Stomach (tissue), 9 donors: ENCODE results near the gene MRPL42. TPM values are rescaled to one million over a fixed set of nuclear protein-coding genes. Genes with fewer than 3 reads are reported as not detected.

Source experiments
- DNase-seq, 2 donors: peaks; one replicate each; pipeline versions ENCODE4 v3.0.0 to v3.0.0-alpha.2; 2013 to 2019
- H3K27ac ChIP-seq, 5 donors: fragments of 200-600 bp in 4 of 5; sonication (generic) in 4 of 5; one replicate each; pipeline ENCODE4 v1.5.1; 2013 to 2019; ENCODE audit warnings: mild to moderate bottlenecking in 1 of 5, moderate library complexity in 1 of 5
- H3K27me3 ChIP-seq, 3 donors: fragments of 200-600 bp; sonication (generic); one replicate each; pipeline ENCODE4 v1.5.1; 2017 to 2019; ENCODE audit warnings: mixed run types in 1 of 3
- H3K36me3 ChIP-seq, 4 donors: fragments of 200-600 bp; sonication (generic); 1 replicate in 3 of 4; 2 replicates in 1 of 4; pipeline ENCODE4 v1.5.1; 2016 to 2019
- H3K4me1 ChIP-seq, 4 donors: fragments of 200-600 bp; sonication (generic); one replicate each; pipeline ENCODE4 v1.5.1; 2016 to 2019
- H3K4me3 ChIP-seq, 4 donors: fragments of 200-600 bp; sonication (generic) in 3 of 4; one replicate each; pipeline ENCODE4 v1.5.1; 2016 to 2019; ENCODE audit warnings: mild to moderate bottlenecking in 1 of 4
- H3K9me3 ChIP-seq, 4 donors: fragments of 200-600 bp; sonication (generic); one replicate each; pipeline ENCODE4 v1.5.1; 2016 to 2019
- EP300 ChIP-seq: sonication (generic); formaldehyde crosslinking; IDR thresholded peaks from one replicate; pipeline ENCODE4 v1.6.1; 2017; ENCODE audit warnings: antibody characterized with exemption
- POLR2A ChIP-seq, 4 donors: fragments of 450-650 bp; IDR thresholded peaks; one replicate each; pipeline ENCODE4 v1.6.1; 2016; ENCODE audit warnings: antibody characterized with exemption in 4 of 4, control low read depth in 2 of 4, mild to moderate bottlenecking in 1 of 4, moderate library complexity in 1 of 4
- POLR2AphosphoS5 ChIP-seq, 3 donors: sonication (generic); formaldehyde crosslinking; IDR thresholded peaks; one replicate each; pipeline ENCODE4 v1.6.1; 2016; ENCODE audit warnings: antibody characterized with exemption in 3 of 3
- WGBS, 5 donors: extraction: QIAGEN DNeasy Blood & Tissue Kit in 3 of 5; methylation state at CpG; one replicate each; pipeline versions ENCODE4 v1.1.5 to v1.1.7; 2013 to 2018; 5-methylcytosine and 5-hydroxymethylcytosine counted together
- intact Hi-C: fragments of 100-400 bp; cut with DNase I; formaldehyde crosslinking; loops from one replicate; pipeline ENCODE4 v1.15.1; 2023; ENCODE audit warnings: low total_unique reads
- polyA plus RNA-seq, 3 donors: library from polyadenylated mRNA; stranded (reverse); fragments of 200-250 nt; gene quantifications; one replicate each; pipeline ENCODE4 v1.2.3, GENCODE V29; 2013
- total RNA-seq, 5 donors: library from RNA; depleted of rRNA; stranded (reverse); fragments of >200 nt; gene quantifications; one replicate each; pipeline versions ENCODE4 v1.1.0 to v1.2.3, GENCODE V29; 2014 to 2016
- TF ChIP-seq, protein P1 (sequence below), 7 experiments: fragments of 450-650 bp in 4 of 7; fragments of 200-600 bp in 3 of 7; sonication (generic) in 3 of 7; IDR thresholded peaks; one replicate each; pipeline ENCODE4 v1.5.1; 2016 to 2019; ENCODE audit warnings: antibody characterized with exemption in 7 of 7, control low read depth in 2 of 7, mild to moderate bottlenecking in 1 of 7
- donor health status: healthy with polysubstance abuse.
- donor health status: Bipolar disorder and iron deficiency.
- donor health status: healthy.

Gene MRPL42
- total and polyA plus RNA-seq, 8 donors, result 3.5 to 90.1 (median 31.2) TPM

DNA sequence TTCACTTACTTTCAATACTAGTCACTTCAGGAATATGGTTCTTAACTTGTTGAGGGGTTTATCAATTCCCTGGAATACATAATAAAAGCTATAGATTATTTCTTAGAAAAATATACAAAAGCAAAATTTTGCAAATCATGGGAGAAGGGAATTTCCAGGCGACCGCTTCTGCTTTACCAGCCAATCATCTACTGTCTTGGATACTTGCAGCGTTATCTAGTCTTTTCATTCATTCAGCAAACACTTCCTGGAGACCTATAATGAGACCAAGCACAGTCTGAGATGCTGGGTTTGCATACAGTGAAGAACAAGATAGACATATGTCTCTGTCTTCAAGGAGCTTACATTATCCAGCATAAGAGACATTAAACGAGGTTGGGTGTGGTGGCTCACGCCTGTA lies 1.5 kb upstream of the MRPL42 start:
- TF ChIP-seq, protein P1, sequence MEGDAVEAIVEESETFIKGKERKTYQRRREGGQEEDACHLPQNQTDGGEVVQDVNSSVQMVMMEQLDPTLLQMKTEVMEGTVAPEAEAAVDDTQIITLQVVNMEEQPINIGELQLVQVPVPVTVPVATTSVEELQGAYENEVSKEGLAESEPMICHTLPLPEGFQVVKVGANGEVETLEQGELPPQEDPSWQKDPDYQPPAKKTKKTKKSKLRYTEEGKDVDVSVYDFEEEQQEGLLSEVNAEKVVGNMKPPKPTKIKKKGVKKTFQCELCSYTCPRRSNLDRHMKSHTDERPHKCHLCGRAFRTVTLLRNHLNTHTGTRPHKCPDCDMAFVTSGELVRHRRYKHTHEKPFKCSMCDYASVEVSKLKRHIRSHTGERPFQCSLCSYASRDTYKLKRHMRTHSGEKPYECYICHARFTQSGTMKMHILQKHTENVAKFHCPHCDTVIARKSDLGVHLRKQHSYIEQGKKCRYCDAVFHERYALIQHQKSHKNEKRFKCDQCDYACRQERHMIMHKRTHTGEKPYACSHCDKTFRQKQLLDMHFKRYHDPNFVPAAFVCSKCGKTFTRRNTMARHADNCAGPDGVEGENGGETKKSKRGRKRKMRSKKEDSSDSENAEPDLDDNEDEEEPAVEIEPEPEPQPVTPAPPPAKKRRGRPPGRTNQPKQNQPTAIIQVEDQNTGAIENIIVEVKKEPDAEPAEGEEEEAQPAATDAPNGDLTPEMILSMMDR (IDR thresholded peaks at IDR 0.05), result no peak
- no peak for TF ChIP-seq POLR2AphosphoS5 (IDR thresholded peaks at IDR 0.05)
- no peak for TF ChIP-seq EP300
- no peaks in the 10 kb centered on the region for H3K27me3 ChIP-seq

DNA sequence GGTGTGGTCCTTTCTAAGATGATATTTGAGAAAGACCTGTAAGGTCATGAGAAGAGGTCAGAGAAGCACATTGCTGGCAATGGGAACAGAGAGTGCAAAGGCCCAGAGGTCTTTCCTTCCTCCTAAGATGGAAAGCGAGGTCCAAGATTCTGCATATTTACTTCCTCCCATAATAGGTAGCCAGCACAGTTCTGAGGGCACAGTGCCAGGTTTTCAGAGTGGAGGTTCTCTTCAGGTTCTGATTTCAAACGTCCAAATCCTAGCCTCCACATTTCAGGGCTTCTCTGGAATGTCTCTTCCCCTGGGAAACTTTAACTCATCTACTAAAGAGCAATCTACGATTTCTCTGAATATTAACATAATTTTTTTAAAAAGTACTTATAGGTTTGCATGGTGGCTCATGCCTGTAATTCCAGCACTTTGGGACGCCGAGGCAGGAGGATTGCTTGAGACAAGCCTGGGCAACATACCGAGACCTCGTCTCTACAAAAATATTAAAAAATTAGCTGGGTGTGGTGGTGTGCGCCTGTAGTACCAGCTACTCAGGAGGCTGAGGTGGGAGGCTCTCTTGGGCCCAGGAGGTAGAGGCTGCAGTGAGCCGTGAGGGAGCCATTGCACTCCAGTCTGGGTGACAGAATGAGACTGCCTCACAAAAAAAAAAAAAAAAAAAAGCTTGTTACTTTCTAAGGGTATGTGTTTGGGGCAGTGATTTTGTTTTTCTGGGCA lies 526 bp upstream of the MRPL42 start:
- intact Hi-C loops, result no loop called here
- H3K27ac ChIP-seq, result peak overlapping the region in 3 of 5 donors; percentile 89 to 96 (median 93)
- H3K4me1 ChIP-seq, result peaks cover 14 to 38% (median 27%) of the 10 kb centered on the region in 4 donors
- no peak for DNase-seq
- WGBS, 5 donors, result 92 to 95% (median 94%) methylated on average over 9 of the region's 9 CpGs
- no peaks in the 10 kb centered on the region for H3K9me3 ChIP-seq
- H3K36me3 ChIP-seq, result peaks cover 0 to 16% (median 10%) of the 10 kb centered on the region in 4 donors
- peak overlapping the region; percentile 56 to 79 (median 63) for H3K4me3 ChIP-seq
- no peaks in the 10 kb centered on the region for H3K27me3 ChIP-seq
- TF ChIP-seq EP300 (no peak), POLR2AphosphoS5 (IDR thresholded peaks at IDR 0.05) (no peak), POLR2A (IDR thresholded peaks at IDR 0.05) (no peak)
- TF ChIP-seq, protein P1 (IDR thresholded peaks at IDR 0.05), result no peak

More for the DNA sequence above, 1.5 kb upstream of the MRPL42 start:
- 94 to 98% (median 96%) methylated on average over 5 of the region's 5 CpGs for WGBS, 5 donors
- Histone ChIP-seq H3K27ac (no peak overlapping the region), H3K4me3 (no peak overlapping the region), H3K4me1 (peaks cover 14 to 37% (median 27%) of the 10 kb centered on the region in 4 donors), H3K36me3 (peaks cover 0 to 9% (median 7%) of the 10 kb centered on the region in 4 donors), H3K9me3 (no peaks in the 10 kb centered on the region)
- DNase-seq, result no peak
- intact Hi-C loops, result no loop called here

DNA sequence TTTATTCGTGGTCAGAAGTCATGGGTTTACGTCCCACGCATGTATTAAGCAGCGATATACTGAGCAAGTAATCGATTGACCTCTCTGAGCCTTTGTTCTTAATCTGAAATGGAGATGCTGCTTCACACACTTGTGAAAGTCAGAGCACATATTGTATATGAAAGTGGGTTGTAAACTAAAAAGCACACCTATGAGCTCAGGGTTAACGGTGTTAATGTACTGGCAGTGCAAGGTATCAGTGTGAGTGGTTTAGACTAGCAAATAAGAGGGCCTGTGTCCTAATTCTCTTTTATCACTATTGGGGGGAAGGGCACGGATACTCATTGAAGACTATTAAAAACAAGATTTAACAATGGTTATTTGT lies 676 bp downstream of the MRPL42 start:
- H3K36me3 ChIP-seq, result peaks cover 0 to 26% (median 16%) of the 10 kb centered on the region in 4 donors
- peak overlapping the region; percentile 79 to 96 (median 92) for H3K27ac ChIP-seq
- intact Hi-C loops, result no loop called here
- WGBS, 5 donors, result 3 to 6% (median 4%) methylated on average over 7 of the region's 7 CpGs
- H3K9me3 ChIP-seq, result no peaks in the 10 kb centered on the region
- H3K27me3 ChIP-seq, result no peaks in the 10 kb centered on the region
- H3K4me3 ChIP-seq, result peak overlapping the region; percentile 56 to 79 (median 63)
- peaks cover 14 to 38% (median 27%) of the 10 kb centered on the region in 4 donors for H3K4me1 ChIP-seq
- no peak for TF ChIP-seq POLR2AphosphoS5 (IDR thresholded peaks at IDR 0.05)
- TF ChIP-seq POLR2A (IDR thresholded peaks at IDR 0.05), result no peak
- TF ChIP-seq EP300, result no peak
- TF ChIP-seq, protein P1 (IDR thresholded peaks at IDR 0.05), result no peak
- no peak for DNase-seq

DNA sequence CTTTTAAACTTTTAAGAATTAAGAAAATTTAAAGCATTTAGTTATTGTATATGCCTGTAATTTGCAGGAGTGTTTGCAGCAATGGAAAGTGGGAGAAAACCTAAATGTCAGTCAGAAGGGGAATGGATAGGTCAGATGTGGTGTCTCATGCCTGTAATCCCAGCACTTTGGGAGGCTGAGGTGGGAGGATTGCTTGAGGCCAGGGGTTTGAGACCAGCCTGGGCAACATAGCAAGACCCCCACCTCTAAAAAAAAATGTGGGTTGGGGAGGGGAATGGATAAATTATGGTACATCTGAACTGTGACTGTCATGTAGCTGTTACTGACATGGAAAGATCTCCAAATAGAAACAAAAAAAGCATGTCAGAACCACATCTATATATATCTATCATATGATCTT lies 2.1 kb downstream of the MRPL42 start:
- no peak overlapping the region for H3K27ac ChIP-seq
- no peak for DNase-seq
- H3K27me3 ChIP-seq, result no peaks in the 10 kb centered on the region
- peaks cover 14 to 38% (median 27%) of the 10 kb centered on the region in 4 donors for H3K4me1 ChIP-seq
- TF ChIP-seq, protein P1 (IDR thresholded peaks at IDR 0.05), result no peak
- no peak for TF ChIP-seq POLR2AphosphoS5 (IDR thresholded peaks at IDR 0.05)
- TF ChIP-seq POLR2A (IDR thresholded peaks at IDR 0.05), result no peak
- no peak for TF ChIP-seq EP300
- intact Hi-C loops, result no loop called here
- H3K4me3 ChIP-seq, result no peak overlapping the region
- no peaks in the 10 kb centered on the region for H3K9me3 ChIP-seq
- peaks cover 12 to 40% (median 29%) of the 10 kb centered on the region in 4 donors for H3K36me3 ChIP-seq
